Placental epithelial cell (primary cell): ENCODE data around the gene MBOAT1. TPM values are rescaled to one million over a fixed set of nuclear protein-coding genes. Genes with fewer than 3 reads are reported as not detected.

ENCODE experiments used
- total RNA-seq: library from RNA; depleted of rRNA; stranded (reverse); fragments of >200 nt; gene quantifications from 2 replicates; pipeline ENCODE4 v1.2.3, GENCODE V29; 2012

MBOAT1 gene
- 6.3 and 11.7 TPM in 2 replicates for total RNA-seq

GRCh38 chr6:20212392-20213111, at the start of gene MBOAT1:
Gene MBOAT1 (minus strand): TSS chr6:20212469. CDS start chr6:20212234, 235 bp downstream.

Other genes starting within 250 kb of the MBOAT1 start
- gene E2F3, start 189.4 kb upstream of the MBOAT1 start, total RNA-seq: 3.9 and 4.0 TPM in 2 replicates